Occipital lobe (tissue), 2 donors: Measurements from ENCODE around the gene BMP5. TPM values are rescaled to one million over a fixed set of nuclear protein-coding genes. Genes with fewer than 3 reads are reported as not detected.
"Not testable (repeated sequence)": the region's sequence is repeated elsewhere in the genome, so short reads cannot be mapped to it uniquely, and the experiment has no call there.

ENCODE experiments used
- DNase-seq: peaks from one replicate; lab custom pipeline; 2025; lab: John Stamatoyannopoulos, UW
- total RNA-seq: library from RNA; depleted of rRNA; stranded (reverse); fragments of >200 nt; gene quantifications from one replicate; pipeline ENCODE4 v1.2.3, GENCODE V29; 2014

BMP5 gene
- 4.4 TPM for total RNA-seq

- no peak for DNase-seq
These were observed at the start of gene BMP5 for GRCh38 chr6:55875400-55875799. BMP5 (minus strand) TSS chr6:55875590; CDS start chr6:55874865, 725 bp downstream.

GRCh38 chr6:55922406-55922805 lies 47.0 kb upstream of the BMP5 start:
- no peak for DNase-seq

- DNase-seq, result no peak
These were observed 44.4 kb upstream of the BMP5 start for GRCh38 chr6:55919716-55920308.

DNA sequence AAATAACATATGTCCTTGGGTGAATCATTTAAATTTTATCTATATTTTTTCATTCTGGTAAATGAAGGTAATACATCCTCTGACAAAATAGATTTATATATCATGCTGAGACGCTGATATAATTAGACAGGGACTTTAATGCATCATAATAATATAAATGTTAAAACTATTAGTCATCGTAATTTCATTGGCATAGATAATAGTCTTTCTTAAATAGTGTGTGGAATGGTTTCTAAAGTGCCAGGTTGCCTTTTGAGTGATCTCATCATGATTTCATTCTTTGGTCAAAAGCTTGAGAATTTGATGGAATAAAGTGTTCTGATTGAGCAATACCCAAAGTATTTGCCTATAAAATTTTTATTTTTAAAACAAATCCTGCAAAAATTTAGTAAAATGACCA lies 43.2 kb upstream of the BMP5 start:
- DNase-seq, result no peak

- DNase-seq, result no peak
These were observed 42.5 kb upstream of the BMP5 start for GRCh38 chr6:55917751-55918415.

DNA sequence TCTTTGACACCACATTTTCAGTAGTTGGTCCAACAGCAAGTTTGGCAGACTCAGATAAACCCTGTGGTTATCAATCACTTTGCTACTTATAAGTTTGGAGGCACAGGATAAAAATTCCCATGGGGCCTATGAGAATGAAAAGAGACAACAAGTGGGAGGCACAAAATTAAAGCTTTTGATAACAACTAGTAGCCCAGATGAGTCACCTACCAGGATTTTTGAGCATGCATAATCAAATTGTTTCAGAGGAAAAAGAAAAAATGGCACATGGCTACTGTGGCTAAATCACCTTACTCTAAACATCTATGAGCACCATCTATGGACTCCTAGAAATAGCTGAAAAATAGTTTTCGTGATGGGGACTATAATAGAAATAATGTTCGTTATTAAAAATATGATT lies 40.8 kb upstream of the BMP5 start:
- DNase-seq, result no peak

DNA sequence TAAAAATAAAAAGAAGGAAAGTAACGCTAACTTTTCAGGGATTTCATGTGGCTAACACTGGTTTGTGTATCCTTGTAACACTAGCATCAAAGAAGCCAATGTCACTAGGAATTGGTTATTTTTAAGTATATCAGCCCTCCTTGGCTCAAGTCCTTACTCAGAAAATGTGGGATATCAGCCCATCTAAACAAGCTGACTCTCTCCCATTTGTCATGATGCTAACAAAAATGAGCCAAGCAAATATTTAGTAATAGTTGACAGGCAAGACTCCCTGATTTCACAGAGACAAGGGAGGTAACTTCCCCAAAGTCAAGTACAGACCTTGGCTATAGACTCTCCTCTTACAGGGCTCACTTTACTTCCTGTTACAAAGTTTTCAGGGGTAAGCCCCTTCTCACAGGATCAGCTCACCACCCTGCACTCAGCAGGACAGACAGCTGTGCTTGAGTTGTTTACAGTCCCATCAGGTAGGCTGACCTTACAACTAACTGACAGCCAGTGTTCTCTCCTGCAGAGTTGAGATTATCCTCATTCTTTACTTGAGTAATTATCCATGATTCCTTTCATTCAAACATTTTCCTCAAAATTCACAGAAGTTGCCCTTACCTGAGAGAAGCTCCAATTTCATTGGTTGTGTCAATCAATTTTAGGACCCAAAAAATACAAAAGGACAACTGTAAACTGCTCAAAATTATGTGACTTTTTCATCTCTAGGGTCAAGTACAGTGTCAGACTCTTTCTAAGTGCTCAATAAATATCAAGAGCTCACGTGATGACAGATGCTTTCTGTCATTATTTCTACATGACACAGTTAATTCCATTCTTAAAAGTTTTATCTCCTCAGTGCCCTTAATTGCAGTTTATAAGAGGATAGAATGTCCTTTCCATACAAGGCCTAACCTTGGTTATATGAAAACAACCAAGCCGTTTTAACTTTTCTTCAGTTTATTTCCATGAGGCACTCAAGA lies 38.1 kb upstream of the BMP5 start:
- no peak for DNase-seq

- not testable (repeated sequence) for DNase-seq
These were observed 35.1 kb upstream of the BMP5 start for GRCh38 chr6:55910466-55910865.

DNA sequence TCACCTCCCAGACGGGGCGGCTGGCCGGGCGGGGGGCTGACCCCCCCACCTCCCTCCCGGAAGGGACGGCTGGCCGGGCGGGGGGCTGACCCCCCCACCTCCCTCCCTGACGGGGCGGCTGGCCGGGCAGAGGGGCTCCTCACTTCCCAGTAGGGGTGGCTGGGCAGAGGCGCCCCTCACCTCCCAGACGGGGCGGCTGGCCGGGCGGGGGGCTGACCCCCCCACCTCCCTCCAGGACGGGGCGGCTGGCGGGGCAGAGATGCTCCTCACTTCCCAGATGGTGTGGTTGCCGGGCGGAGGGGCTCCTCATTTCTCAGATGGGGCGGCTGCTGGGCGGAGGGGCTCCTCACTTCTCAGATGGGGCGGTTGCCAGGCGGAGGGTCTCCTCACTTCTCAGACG lies 34.5 kb upstream of the BMP5 start:
- DNase-seq, result not testable (repeated sequence)

DNA sequence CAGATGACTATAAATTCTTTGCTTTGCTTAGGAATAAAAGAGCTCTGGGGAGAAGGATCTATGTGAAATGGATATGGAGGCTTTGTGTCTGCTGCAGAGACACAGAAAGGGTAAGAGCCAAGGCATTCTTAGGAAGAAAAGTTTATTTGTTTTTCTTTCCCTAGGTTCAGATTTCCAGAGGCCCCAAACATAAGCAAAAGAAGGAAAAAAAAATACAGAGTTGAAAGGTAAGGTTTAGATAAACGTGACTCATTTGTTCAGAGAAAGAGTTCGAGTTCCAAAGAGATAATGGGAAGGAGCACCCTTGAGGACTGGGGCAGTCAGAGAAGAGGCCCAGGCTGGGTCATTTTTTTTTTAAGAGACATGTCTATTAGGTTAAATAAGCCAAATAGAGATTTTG lies 27.4 kb upstream of the BMP5 start:
- no peak for DNase-seq

- no peak for DNase-seq
These were observed 26.4 kb upstream of the BMP5 start for GRCh38 chr6:55901765-55902270.

DNA sequence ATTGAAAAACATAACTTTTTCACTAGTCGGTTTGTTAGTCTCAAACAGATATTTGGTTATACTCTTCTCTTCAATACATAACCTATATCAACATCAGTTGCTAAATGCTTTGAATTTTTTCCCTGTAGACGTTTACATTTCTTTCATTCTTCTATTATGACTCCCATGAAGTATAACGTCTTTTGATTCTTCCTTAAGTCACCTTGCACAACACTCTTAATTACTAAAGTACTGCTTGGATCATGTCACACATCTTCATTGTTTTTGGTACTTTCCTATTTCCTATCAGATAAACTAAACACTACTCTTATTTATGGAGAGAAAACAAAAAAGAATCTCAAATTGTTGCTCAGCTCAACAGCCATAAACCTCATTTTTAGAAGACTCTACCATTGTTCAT lies 23.0 kb upstream of the BMP5 start:
- no peak for DNase-seq

DNA sequence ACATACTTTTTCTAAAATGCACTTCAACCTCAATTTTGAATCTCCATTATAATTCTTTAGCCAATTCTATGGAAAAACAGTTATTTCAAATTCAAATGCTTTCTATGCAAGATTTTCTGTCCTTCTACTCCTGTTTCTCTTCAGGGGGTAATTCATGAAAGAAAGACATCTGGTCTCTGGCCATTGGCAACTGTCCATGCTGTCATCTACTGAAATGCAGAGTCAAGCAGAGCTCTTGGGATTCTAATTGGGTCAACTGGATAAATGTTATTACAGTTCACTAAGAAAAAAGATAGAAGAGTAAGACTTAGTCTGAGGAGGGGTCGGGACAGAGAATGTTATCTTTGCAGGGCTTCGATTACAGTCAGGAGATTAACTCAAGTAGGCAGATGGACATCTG lies 22.0 kb upstream of the BMP5 start:
- no peak for DNase-seq

GRCh38 chr6:55895972-55896730 lies 20.8 kb upstream of the BMP5 start:
- no peak for DNase-seq

GRCh38 chr6:55892749-55893357 lies 17.5 kb upstream of the BMP5 start:
- no peak for DNase-seq

GRCh38 chr6:55888917-55889316 lies 13.5 kb upstream of the BMP5 start:
- DNase-seq, result no peak

- DNase-seq, result no peak
These were observed 10.9 kb upstream of the BMP5 start for GRCh38 chr6:55886185-55886836.

DNA sequence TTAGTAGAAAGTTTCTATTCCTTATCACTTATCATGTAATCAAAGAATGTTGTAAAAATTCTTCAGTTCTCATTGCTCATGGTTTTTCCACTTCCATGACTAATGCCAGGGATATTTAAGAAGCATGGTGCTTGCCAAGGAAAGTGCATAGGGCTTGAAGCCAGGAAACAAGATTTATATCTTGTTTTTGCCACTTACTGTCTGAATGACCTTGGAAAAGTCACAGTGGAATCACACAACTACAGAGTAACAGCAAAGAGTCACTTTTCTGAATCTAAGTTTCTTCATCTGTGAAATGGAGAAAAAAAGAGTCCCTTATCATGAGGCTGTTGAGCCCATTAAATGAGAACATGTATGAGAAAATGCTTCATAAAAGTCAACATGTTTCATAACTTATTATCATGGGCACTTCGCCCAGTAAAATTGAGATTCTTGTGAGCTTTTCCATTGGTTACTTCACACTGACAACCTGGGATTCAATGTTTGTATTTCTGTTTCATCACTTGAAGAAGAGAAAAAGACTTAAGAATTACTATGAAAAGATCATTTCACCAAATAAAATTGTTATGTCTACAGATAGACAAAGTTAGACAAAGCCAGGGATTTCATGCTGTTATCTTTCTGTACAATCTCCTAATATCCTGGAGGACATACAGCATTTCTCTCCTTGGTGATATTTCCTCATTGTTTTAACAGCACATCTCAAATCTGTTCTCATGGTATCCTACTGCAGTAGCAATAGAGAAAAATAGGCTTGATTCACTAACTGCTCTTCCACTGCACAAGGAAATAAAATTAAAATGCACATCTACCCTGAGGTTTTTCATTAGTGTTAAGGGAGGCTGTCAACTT lies 7.6 kb upstream of the BMP5 start:
- no peak for DNase-seq

DNA sequence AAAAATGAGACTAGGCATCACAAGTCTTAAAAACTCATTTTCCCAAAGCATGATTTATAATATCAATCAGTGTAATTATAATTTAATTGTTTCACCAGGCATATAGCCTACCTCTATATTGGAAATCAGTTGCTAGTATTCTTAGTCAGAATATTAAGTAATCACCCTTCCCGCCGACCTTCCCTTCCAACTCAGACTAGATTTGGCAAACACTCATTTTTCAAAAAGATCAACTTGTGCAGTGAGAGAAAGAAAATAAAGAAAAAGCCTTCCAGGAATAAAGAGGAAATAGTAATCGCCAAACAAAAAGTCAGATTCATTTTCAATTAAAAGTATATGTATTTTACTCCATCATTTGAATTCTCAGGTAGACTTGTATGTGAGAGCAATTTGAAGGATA lies 1.9 kb upstream of the BMP5 start:
- DNase-seq, result no peak

DNA sequence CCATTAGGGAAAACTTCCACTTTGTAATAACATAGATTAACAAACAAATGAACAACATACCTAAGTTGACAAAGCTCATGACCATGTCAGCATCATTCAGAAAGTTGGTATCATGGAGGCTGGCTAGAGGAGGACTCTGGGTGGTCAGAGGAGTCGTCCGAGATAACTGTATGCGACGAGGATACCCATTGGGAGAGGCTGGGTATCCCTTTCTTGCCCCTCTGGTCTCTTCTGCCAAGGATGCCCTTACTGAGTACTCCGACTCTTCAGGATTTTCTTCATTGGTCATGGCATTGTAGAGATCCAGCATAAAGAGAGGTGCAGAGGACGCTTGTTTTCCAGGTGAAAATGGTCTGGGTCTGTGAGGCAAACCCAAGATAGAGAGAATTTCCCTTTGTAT lies 1.1 kb downstream of the BMP5 start:
- DNase-seq, result no peak
